Measurements from ENCODE around the gene FAM20C. TPM values are rescaled to one million over a fixed set of nuclear protein-coding genes. Genes with fewer than 3 reads are reported as not detected.

Gene FAM20C
- total RNA-seq, 1 experiment from 2014 or later, result 62.6 TPM

DNA sequence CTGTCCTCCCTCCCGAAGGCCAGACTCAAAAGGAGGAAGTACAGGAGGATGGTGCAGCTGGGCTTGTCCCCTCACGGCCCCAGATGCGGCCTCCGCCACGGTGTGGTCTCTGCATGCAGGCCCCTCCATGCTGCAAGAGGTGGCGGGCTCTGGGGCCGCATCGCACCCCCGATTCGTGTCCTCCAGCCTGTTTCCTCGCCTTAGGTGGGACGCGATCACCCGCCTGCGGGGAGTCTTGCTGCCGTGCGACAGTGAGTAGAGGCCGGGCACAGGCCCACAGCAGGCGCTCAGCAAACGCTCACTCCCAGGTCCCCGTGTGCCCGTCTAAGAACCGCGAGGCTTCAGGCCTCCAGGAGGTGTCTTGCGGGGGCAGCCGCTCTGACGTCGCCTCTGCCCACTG is 13.9 kb upstream of the FAM20C start:
- no CpG with 5 or more reads among the region's 28 CpGs for WGBS (ENCODE audit: extremely low coverage, insufficient read length, low lambda C conversion rate)
- Histone ChIP-seq H2AK5ac (ENCODE audit: insufficient read length, low read length) (no peak overlapping the region), H2BK120ac (ENCODE audit: low read depth, low read length, poor library complexity, severe bottlenecking) (no peak overlapping the region), H3K4me1 (ENCODE audit: insufficient read depth, low read length) (no peaks in the 10 kb centered on the region), H3K56ac (ENCODE audit: insufficient read length, low read depth, low read length) (no peak overlapping the region), H3K9me3 (ENCODE audit: control insufficient read depth, low read depth, low read length) (no peaks in the 10 kb centered on the region), H3K27ac (ENCODE audit: insufficient read length, low read depth, low read length) (no peak overlapping the region), H3K23ac (ENCODE audit: insufficient read length, low read depth, low read length) (no peak overlapping the region), H2BK20ac (ENCODE audit: low read depth, low read length, poor library complexity, severe bottlenecking) (no peak overlapping the region), H2BK12ac (ENCODE audit: insufficient read length, low read depth, low read length) (no peak overlapping the region), H4K20me1 (ENCODE audit: control insufficient read depth, insufficient read depth, insufficient read length) (no peaks in the 10 kb centered on the region), H3K4ac (ENCODE audit: low read depth, low read length) (no peak overlapping the region), H3K14ac (ENCODE audit: insufficient read depth, low read length) (no peak overlapping the region), H4K5ac (ENCODE audit: insufficient read length, low read depth, low read length) (no peak overlapping the region), H3K23me2 (ENCODE audit: insufficient read length, low read depth, low read length, poor library complexity, severe bottlenecking) (no peaks in the 10 kb centered on the region), H4K91ac (ENCODE audit: insufficient read length, low read depth, low read length) (no peak overlapping the region), H3T11ph (ENCODE audit: low read length) (no peak overlapping the region), H3K4me2 (ENCODE audit: insufficient read depth, insufficient read length, low read length) (no peak overlapping the region), H3K18ac (ENCODE audit: insufficient read length, low read depth, low read length) (no peak overlapping the region), H3K79me1 (ENCODE audit: insufficient read depth, low read depth, low read length, poor library complexity, severe bottlenecking) (no peaks in the 10 kb centered on the region), H3K27me3 (ENCODE audit: insufficient read depth, low read length) (no peaks in the 10 kb centered on the region), H3K9ac (ENCODE audit: extremely low read depth, insufficient read length, low read length) (no peak overlapping the region), H2AFZ (ENCODE audit: low read length) (no peak overlapping the region), H4K8ac (replicated peaks; ENCODE audit: insufficient read length, low read depth, low read length) (no peak overlapping the region), H2BK5ac (ENCODE audit: insufficient read length, low read length) (no peak overlapping the region), H3K79me2 (ENCODE audit: insufficient read depth, low read length) (no peaks in the 10 kb centered on the region), H2BK15ac (ENCODE audit: low read depth, low read length) (no peak overlapping the region)
- no peak overlapping the region for H3K27ac Mint-ChIP-seq
- no peaks in the 10 kb centered on the region for H3K36me3 Mint-ChIP-seq (ENCODE audit: insufficient read depth in 1 of 3, low read depth in 3 of 3)
- H3K4me3 Mint-ChIP-seq, result no peak overlapping the region
- peaks cover 6 to 7% of the 10 kb centered on the region in 2 experiments for H3K4me1 Mint-ChIP-seq
- no peak for DNase-seq
- peaks cover 14% of the 10 kb centered on the region for H3K27me3 Mint-ChIP-seq (ENCODE audit: low read depth)
- TF ChIP-seq, protein P1, sequence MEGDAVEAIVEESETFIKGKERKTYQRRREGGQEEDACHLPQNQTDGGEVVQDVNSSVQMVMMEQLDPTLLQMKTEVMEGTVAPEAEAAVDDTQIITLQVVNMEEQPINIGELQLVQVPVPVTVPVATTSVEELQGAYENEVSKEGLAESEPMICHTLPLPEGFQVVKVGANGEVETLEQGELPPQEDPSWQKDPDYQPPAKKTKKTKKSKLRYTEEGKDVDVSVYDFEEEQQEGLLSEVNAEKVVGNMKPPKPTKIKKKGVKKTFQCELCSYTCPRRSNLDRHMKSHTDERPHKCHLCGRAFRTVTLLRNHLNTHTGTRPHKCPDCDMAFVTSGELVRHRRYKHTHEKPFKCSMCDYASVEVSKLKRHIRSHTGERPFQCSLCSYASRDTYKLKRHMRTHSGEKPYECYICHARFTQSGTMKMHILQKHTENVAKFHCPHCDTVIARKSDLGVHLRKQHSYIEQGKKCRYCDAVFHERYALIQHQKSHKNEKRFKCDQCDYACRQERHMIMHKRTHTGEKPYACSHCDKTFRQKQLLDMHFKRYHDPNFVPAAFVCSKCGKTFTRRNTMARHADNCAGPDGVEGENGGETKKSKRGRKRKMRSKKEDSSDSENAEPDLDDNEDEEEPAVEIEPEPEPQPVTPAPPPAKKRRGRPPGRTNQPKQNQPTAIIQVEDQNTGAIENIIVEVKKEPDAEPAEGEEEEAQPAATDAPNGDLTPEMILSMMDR (conservative IDR thresholded peaks at IDR 0.05), result no peak
- no peaks in the 10 kb centered on the region; a peak in 1 of 5 replicates for H3K9me3 Mint-ChIP-seq
